ENCODE measurements around the gene AXL. TPM values are rescaled to one million over a fixed set of nuclear protein-coding genes. Genes with fewer than 3 reads are reported as not detected.

AXL gene
- total RNA-seq, 1 experiment from 2014 or later = 107 TPM

DNA sequence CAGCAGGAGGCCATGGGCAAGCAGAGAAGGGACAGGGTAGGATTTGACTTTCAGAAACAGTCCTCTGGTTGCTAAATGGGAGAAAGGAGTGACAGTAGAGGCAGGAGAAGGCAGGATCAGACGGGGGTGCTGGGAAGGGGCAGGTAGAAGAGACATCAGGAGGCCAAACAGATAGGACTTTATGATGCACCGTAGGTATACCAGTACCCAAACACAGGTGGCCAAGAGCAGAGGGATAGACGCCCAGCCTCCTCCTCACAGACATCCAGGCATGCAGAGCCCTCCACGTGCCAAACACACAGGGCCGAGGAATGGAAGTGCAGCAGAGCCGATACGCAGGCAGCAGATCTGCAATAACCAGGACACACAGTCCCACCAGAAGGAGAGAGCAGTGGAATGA lies 1.3 kb upstream of the AXL start:
- intact Hi-C loops (cut with micrococcal nuclease; ENCODE audit: unreplicated experiment) = no loop called here
- Mint-ChIP-seq H3K9me3 (ENCODE audit: low read depth, unreplicated experiment) (no peaks in the 10 kb centered on the region), H3K27ac (ENCODE audit: unreplicated experiment) (peak overlapping the region; percentile 8), H3K27me3 (ENCODE audit: unreplicated experiment) (no peaks in the 10 kb centered on the region), H3K4me1 (ENCODE audit: low read depth, unreplicated experiment) (peaks cover 45% of the 10 kb centered on the region), H3K36me3 (ENCODE audit: insufficient read depth, unreplicated experiment) (peaks cover 53% of the 10 kb centered on the region), H3K4me3 (ENCODE audit: low read depth, unreplicated experiment) (peak overlapping the region; percentile 10)
- DNase-seq = no peak
- BruUV-seq (replicated peaks) = no TSS peak
- CTCF ChIA-PET = interaction anchor here (0.6 kb wide), 2 partner anchors 14 to 792 kb away, joined by 3 to 5 read pairs; no protein-coding TSS in a partner anchor
- TF ChIP-seq, protein P1, sequence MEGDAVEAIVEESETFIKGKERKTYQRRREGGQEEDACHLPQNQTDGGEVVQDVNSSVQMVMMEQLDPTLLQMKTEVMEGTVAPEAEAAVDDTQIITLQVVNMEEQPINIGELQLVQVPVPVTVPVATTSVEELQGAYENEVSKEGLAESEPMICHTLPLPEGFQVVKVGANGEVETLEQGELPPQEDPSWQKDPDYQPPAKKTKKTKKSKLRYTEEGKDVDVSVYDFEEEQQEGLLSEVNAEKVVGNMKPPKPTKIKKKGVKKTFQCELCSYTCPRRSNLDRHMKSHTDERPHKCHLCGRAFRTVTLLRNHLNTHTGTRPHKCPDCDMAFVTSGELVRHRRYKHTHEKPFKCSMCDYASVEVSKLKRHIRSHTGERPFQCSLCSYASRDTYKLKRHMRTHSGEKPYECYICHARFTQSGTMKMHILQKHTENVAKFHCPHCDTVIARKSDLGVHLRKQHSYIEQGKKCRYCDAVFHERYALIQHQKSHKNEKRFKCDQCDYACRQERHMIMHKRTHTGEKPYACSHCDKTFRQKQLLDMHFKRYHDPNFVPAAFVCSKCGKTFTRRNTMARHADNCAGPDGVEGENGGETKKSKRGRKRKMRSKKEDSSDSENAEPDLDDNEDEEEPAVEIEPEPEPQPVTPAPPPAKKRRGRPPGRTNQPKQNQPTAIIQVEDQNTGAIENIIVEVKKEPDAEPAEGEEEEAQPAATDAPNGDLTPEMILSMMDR (IDR thresholded peaks at IDR 0.05; ENCODE audit: unreplicated experiment) = no peak

DNA sequence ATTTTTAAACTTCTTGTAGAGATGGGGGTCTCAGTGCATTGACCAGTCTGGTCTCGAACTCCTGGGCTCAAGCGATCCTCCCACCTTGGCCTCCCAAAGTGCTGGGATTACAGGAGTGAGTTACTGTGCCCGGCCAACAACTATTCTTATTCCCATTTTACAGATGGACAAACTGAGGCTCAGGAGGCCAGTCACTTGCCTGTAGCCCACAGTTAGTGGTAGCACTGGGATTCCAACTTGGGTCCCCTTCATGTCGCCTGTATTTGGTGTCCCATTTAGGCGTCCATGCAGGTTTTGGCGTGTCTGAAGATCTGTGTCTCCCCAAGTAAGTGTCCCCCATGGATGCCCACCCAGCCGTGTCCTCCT lies 791 bp upstream of the AXL start:
- no TSS peak for BruUV-seq (replicated peaks)
- CTCF ChIA-PET = interaction anchor here (0.5 to 1.3 kb wide), 3 partner anchors 14 to 1417 kb away, joined by 3 to 6 read pairs (median 4); no protein-coding TSS in a partner anchor
- intact Hi-C loops (cut with micrococcal nuclease; ENCODE audit: unreplicated experiment) = no loop called here

GRCh38 chr19:41219924-41220567 lies 1.0 kb downstream of the AXL start:
- Mint-ChIP-seq H3K4me3 (ENCODE audit: low read depth, unreplicated experiment) (peak overlapping the region; percentile 94), H3K36me3 (ENCODE audit: insufficient read depth, unreplicated experiment) (peaks cover 65% of the 10 kb centered on the region), H3K4me1 (ENCODE audit: low read depth, unreplicated experiment) (peaks cover 67% of the 10 kb centered on the region), H3K27me3 (ENCODE audit: unreplicated experiment) (no peaks in the 10 kb centered on the region), H3K9me3 (ENCODE audit: low read depth, unreplicated experiment) (no peaks in the 10 kb centered on the region), H3K27ac (ENCODE audit: unreplicated experiment) (peak overlapping the region; percentile 95)
- intact Hi-C loops (cut with micrococcal nuclease; ENCODE audit: unreplicated experiment) = no loop called here
- TF ChIP-seq, protein P1 (IDR thresholded peaks at IDR 0.05; ENCODE audit: unreplicated experiment) = no peak
- no TSS peak for BruUV-seq (replicated peaks)
- DNase-seq = peak; percentile 13
- CTCF ChIA-PET = interaction anchor here (1.0 to 1.5 kb wide), 3 partner anchors 9 to 574 kb away, joined by 3 read pairs; no protein-coding TSS in a partner anchor

More for the DNA sequence above, 791 bp upstream of the AXL start:
- H3K36me3 Mint-ChIP-seq (ENCODE audit: insufficient read depth, unreplicated experiment) = peaks cover 58% of the 10 kb centered on the region
- DNase-seq = no peak
- no peaks in the 10 kb centered on the region for H3K27me3 Mint-ChIP-seq (ENCODE audit: unreplicated experiment)
- TF ChIP-seq, protein P1 (IDR thresholded peaks at IDR 0.05; ENCODE audit: unreplicated experiment) = no peak
- peak overlapping the region; percentile 94 for H3K4me3 Mint-ChIP-seq (ENCODE audit: low read depth, unreplicated experiment)
- peak overlapping the region; percentile 95 for H3K27ac Mint-ChIP-seq (ENCODE audit: unreplicated experiment)
- H3K9me3 Mint-ChIP-seq (ENCODE audit: low read depth, unreplicated experiment) = no peaks in the 10 kb centered on the region
- peaks cover 50% of the 10 kb centered on the region for H3K4me1 Mint-ChIP-seq (ENCODE audit: low read depth, unreplicated experiment)

DNA sequence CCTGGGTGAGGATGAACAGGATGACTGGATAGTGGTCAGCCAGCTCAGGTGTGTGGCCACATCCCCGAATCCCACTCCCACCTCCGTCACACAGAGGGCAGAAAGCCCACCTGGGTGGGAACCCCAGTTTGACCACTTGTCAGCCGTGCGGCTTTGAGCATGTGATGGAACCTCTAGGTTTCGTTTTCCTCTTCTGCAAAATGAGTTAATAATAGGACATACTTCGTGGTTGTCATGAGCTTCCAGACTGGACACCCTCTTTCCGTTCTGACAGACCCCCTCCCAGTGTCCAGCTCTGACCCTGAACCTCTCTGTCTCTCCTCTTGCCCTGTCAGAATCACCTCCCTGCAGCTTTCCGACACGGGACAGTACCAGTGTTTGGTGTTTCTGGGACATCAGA lies 1.8 kb downstream of the AXL start:
- peaks cover 73% of the 10 kb centered on the region for H3K36me3 Mint-ChIP-seq (ENCODE audit: insufficient read depth, unreplicated experiment)
- BruUV-seq (replicated peaks) = no TSS peak
- peak overlapping the region; percentile 94 for H3K4me3 Mint-ChIP-seq (ENCODE audit: low read depth, unreplicated experiment)
- TF ChIP-seq, protein P1 (IDR thresholded peaks at IDR 0.05; ENCODE audit: unreplicated experiment) = no peak
- H3K27ac Mint-ChIP-seq (ENCODE audit: unreplicated experiment) = peak overlapping the region; percentile 95
- no peaks in the 10 kb centered on the region for H3K27me3 Mint-ChIP-seq (ENCODE audit: unreplicated experiment)
- no peaks in the 10 kb centered on the region for H3K9me3 Mint-ChIP-seq (ENCODE audit: low read depth, unreplicated experiment)
- peaks cover 75% of the 10 kb centered on the region for H3K4me1 Mint-ChIP-seq (ENCODE audit: low read depth, unreplicated experiment)
- CTCF ChIA-PET = interaction anchor here (1.0 to 1.5 kb wide), 3 partner anchors 8 to 575 kb away, joined by 3 read pairs; no protein-coding TSS in a partner anchor
- no peak for DNase-seq
- intact Hi-C loops (cut with micrococcal nuclease; ENCODE audit: unreplicated experiment) = no loop called here
